SK-N-SH treated with all-trans-retinoic acid at 6 μM for 48 hours (cell line): ENCODE data around the gene PAGE5.

ENCODE experiments used
- ATAC-seq: fragments of 200-7000 bp; cut with Tn5 transposase; 3 replicates; pipeline ENCODE4 v1.9.1; 2020; ENCODE audit warnings: mild to moderate bottlenecking, moderate library complexity
- ARNTL ChIP-seq: fragments of 450-650 bp; formaldehyde crosslinking; IDR thresholded peaks from 2 replicates; pipeline ENCODE4 v1.5.0; 2020; ENCODE audit warnings: low read depth, mild to moderate bottlenecking, moderate library complexity, borderline replicate concordance
- BACH2 ChIP-seq: fragments of 250-450 bp; sonication (Bioruptor Pico); IDR thresholded peaks from 2 replicates; pipeline ENCODE4 v1.9.0; 2021; ENCODE audit warnings: mild to moderate bottlenecking, borderline replicate concordance
- CREB5 ChIP-seq: fragments of 250-450 bp; sonication (Bioruptor Pico); IDR thresholded peaks from 2 replicates; pipeline ENCODE4 v1.5.1; 2020; ENCODE audit warnings: low read depth, mild to moderate bottlenecking, moderate library complexity
- CSDC2 ChIP-seq: fragments of 250-450 bp; sonication (Bioruptor Pico); IDR thresholded peaks from 2 replicates; pipeline ENCODE4 v1.5.0; 2020; ENCODE audit warnings: mild to moderate bottlenecking, moderate library complexity
- CSRNP3 ChIP-seq: fragments of 250-450 bp; sonication (Bioruptor Pico); IDR thresholded peaks from 2 replicates; pipeline ENCODE4 v1.5.1; 2021; ENCODE audit warnings: mild to moderate bottlenecking, moderate library complexity
- GLIS3 ChIP-seq: fragments of 250-450 bp; sonication (Bioruptor Pico); IDR thresholded peaks from 2 replicates; pipeline ENCODE4 v1.5.0; 2020; ENCODE audit warnings: mild to moderate bottlenecking, moderate library complexity
- ISL1 ChIP-seq: fragments of 250-450 bp; sonication (Bioruptor Pico); IDR thresholded peaks from 2 replicates; pipeline ENCODE4 v2.1.2; 2022; ENCODE audit warnings: mild to moderate bottlenecking, moderate library complexity
- OSR1 ChIP-seq: fragments of 250-450 bp; sonication (Bioruptor Pico); IDR thresholded peaks from 2 replicates; pipeline ENCODE4 v1.8.0; 2022; ENCODE audit warnings: moderate library complexity, mild to moderate bottlenecking, inconsistent platforms
- PPARA ChIP-seq: fragments of 250-450 bp; sonication (Bioruptor Pico); IDR thresholded peaks from 2 replicates; pipeline ENCODE4 v1.5.0; 2020; ENCODE audit warnings: mild to moderate bottlenecking, borderline replicate concordance
- RARB ChIP-seq: fragments of 250-450 bp; sonication (Bioruptor Pico); IDR thresholded peaks from 2 replicates; pipeline ENCODE4 v1.8.0; 2021; ENCODE audit warnings: mild to moderate bottlenecking, moderate library complexity
- SNAI2 ChIP-seq: fragments of 250-450 bp; sonication (Bioruptor Pico); IDR thresholded peaks from 2 replicates; pipeline ENCODE4 v1.5.0; 2020; ENCODE audit warnings: mild to moderate bottlenecking, moderate library complexity
- TCF4 ChIP-seq: fragments of 250-450 bp; sonication (Bioruptor Pico); IDR thresholded peaks from 2 replicates; pipeline ENCODE4 v1.8.0; 2021; ENCODE audit warnings: mild to moderate bottlenecking, moderate library complexity, borderline replicate concordance
- TOX ChIP-seq: fragments of 250-450 bp; sonication (Bioruptor Pico); IDR thresholded peaks from 2 replicates; pipeline ENCODE4 v1.8.0; 2021; ENCODE audit warnings: mild to moderate bottlenecking, moderate library complexity, borderline replicate concordance
- ZC3H10 ChIP-seq: fragments of 250-450 bp; sonication (Bioruptor Pico); IDR thresholded peaks from 2 replicates; pipeline ENCODE4 v1.5.1; 2021; ENCODE audit warnings: mild to moderate bottlenecking, moderate library complexity
- ZFP3 ChIP-seq: fragments of 250-450 bp; sonication (Bioruptor Pico); IDR thresholded peaks from 2 replicates; pipeline ENCODE4 v1.5.0; 2020; ENCODE audit warnings: mild to moderate bottlenecking, moderate library complexity
- ZFP30 ChIP-seq: fragments of 450-650 bp; formaldehyde crosslinking; IDR thresholded peaks from 2 replicates; pipeline ENCODE4 v1.5.0; 2022; ENCODE audit warnings: mild to moderate bottlenecking, moderate library complexity
- ZNF565 ChIP-seq: fragments of 450-650 bp; formaldehyde crosslinking; conservative IDR thresholded peaks from 2 replicates; pipeline ENCODE4 v1.5.0; 2020; ENCODE audit warnings: low read depth, mild to moderate bottlenecking, moderate library complexity
- ZNF70 ChIP-seq: fragments of 450-650 bp; formaldehyde crosslinking; IDR thresholded peaks from 2 replicates; pipeline ENCODE4 v1.5.0; 2020; ENCODE audit warnings: mild to moderate bottlenecking, moderate library complexity
- ZNF8 ChIP-seq: fragments of 450-650 bp; formaldehyde crosslinking; IDR thresholded peaks from 2 replicates; pipeline ENCODE4 v1.5.0; 2020; ENCODE audit warnings: mild to moderate bottlenecking, moderate library complexity
- TF ChIP-seq, protein P1 (sequence below): fragments of 250-450 bp; sonication (Bioruptor Pico); IDR thresholded peaks from 2 replicates; pipeline ENCODE4 v1.5.0; 2020; ENCODE audit warnings: mild to moderate bottlenecking, moderate library complexity
- TF ChIP-seq, protein P2 (sequence below): fragments of 250-450 bp; sonication (Bioruptor Pico); IDR thresholded peaks from 2 replicates; pipeline ENCODE4 v1.8.0; 2021; ENCODE audit warnings: low read depth, mild to moderate bottlenecking, moderate library complexity, borderline replicate concordance
- TF ChIP-seq, protein P3 (sequence below): fragments of 250-450 bp; sonication (Bioruptor Pico); IDR thresholded peaks from 2 replicates; pipeline ENCODE4 v1.8.0; 2020; ENCODE audit warnings: mild to moderate bottlenecking, moderate library complexity, borderline replicate concordance

Gene PAGE5

DNA sequence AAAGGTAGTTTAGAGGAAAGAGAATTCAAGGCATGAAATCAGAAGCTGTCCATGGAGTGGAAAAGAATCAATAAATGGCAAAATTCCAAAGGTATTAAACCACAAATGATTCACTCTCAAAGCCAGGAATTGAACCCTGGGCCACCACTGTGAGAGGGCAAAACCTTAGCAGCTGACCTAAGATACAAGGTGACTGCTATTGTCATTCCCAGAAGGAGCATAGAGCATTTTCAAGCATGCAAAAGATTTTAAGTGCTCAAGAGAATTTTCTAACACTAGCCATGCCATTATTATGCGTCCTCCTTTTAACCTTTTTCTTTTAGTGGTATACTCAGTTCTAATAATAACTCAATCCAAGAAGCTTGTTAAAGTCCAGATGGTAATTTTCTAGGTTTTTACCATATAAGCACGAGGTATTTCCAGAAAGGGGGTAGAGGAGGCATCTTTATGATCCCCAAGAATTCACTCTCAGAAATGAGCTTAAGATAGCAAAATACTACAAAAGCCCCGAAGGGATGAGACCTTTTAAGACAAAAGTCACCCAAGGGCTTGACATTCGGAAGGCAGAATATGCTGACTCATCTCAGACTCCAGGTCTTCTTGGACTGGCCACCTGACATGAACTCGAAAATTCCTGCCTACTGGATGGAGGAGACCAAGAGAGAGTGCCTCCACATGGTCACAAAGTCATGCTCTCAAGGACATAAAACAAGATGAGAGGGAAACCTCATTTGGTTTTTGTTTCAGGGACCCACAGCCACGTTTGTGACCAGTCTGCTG is 13.8 kb upstream of the PAGE5 start:
- TF ChIP-seq, protein P1, sequence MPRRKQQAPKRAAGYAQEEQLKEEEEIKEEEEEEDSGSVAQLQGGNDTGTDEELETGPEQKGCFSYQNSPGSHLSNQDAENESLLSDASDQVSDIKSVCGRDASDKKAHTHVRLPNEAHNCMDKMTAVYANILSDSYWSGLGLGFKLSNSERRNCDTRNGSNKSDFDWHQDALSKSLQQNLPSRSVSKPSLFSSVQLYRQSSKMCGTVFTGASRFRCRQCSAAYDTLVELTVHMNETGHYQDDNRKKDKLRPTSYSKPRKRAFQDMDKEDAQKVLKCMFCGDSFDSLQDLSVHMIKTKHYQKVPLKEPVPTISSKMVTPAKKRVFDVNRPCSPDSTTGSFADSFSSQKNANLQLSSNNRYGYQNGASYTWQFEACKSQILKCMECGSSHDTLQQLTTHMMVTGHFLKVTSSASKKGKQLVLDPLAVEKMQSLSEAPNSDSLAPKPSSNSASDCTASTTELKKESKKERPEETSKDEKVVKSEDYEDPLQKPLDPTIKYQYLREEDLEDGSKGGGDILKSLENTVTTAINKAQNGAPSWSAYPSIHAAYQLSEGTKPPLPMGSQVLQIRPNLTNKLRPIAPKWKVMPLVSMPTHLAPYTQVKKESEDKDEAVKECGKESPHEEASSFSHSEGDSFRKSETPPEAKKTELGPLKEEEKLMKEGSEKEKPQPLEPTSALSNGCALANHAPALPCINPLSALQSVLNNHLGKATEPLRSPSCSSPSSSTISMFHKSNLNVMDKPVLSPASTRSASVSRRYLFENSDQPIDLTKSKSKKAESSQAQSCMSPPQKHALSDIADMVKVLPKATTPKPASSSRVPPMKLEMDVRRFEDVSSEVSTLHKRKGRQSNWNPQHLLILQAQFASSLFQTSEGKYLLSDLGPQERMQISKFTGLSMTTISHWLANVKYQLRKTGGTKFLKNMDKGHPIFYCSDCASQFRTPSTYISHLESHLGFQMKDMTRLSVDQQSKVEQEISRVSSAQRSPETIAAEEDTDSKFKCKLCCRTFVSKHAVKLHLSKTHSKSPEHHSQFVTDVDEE (CRISPR knock-in tag), result no peak
- TF ChIP-seq GLIS3 (CRISPR knock-in tag) (no peak), SNAI2 (no peak), ZC3H10 (CRISPR knock-in tag) (no peak), ARNTL (no peak), TOX (CRISPR knock-in tag) (no peak), RARB (CRISPR knock-in tag) (no peak), ZNF565 (CRISPR knock-in tag) (no peak), ZNF8 (CRISPR knock-in tag) (no peak), ZNF70 (no peak), PPARA (CRISPR knock-in tag) (no peak), CSRNP3 (CRISPR knock-in tag) (no peak), TCF4 (CRISPR knock-in tag) (no peak), ZFP30 (CRISPR knock-in tag) (no peak), CREB5 (CRISPR knock-in tag) (no peak), OSR1 (CRISPR knock-in tag) (no peak), ZFP3 (CRISPR knock-in tag) (no peak), CSDC2 (CRISPR knock-in tag) (no peak), BACH2 (no peak), ISL1 (CRISPR knock-in tag) (no peak)
- ATAC-seq, result no peak

DNA sequence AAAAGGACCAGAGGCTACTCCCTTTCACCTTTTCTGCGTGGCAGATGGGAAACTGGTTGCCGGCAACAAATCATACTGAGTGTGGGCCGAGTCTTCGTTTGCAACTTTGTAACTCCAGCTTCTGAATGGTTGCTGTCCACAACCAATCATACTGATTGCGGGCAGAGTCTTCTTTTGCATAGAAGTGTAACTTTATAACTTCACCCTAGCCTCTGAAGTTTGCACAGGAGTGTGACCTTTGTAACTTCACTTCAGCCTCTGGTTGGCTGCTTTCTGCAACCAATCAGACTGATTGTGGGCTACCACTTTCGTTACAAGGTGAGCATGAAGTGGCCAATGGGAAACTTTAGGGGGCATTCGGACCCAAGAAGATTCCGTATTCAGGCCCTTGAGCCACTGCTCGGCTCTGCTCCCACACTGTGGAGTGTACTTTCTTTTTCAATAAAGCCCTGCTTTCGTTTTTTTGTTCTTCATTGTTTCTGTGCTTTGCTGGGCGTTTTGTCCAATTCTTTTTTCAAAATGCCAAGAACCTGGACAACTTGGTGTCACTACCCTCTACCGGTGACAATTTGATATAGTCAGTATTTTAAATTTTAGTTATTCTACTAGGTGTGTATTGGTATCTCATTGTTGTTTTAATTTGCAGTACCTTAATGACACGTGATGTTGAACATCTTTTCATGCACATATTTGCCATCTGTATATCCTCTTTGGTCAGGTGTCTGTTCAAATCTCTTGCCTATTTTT is 9.0 kb upstream of the PAGE5 start:
- peak; percentile 61 for ATAC-seq
- TF ChIP-seq, protein P2, sequence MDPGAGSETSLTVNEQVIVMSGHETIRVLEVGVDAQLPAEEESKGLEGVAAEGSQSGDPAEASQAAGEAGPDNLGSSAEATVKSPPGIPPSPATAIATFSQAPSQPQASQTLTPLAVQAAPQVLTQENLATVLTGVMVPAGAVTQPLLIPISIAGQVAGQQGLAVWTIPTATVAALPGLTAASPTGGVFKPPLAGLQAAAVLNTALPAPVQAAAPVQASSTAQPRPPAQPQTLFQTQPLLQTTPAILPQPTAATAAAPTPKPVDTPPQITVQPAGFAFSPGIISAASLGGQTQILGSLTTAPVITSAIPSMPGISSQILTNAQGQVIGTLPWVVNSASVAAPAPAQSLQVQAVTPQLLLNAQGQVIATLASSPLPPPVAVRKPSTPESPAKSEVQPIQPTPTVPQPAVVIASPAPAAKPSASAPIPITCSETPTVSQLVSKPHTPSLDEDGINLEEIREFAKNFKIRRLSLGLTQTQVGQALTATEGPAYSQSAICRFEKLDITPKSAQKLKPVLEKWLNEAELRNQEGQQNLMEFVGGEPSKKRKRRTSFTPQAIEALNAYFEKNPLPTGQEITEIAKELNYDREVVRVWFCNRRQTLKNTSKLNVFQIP (CRISPR knock-in tag), result no peak

GRCh38 chrX:55213381-55213780 is 6.8 kb upstream of the PAGE5 start:
- TF ChIP-seq, protein P3, sequence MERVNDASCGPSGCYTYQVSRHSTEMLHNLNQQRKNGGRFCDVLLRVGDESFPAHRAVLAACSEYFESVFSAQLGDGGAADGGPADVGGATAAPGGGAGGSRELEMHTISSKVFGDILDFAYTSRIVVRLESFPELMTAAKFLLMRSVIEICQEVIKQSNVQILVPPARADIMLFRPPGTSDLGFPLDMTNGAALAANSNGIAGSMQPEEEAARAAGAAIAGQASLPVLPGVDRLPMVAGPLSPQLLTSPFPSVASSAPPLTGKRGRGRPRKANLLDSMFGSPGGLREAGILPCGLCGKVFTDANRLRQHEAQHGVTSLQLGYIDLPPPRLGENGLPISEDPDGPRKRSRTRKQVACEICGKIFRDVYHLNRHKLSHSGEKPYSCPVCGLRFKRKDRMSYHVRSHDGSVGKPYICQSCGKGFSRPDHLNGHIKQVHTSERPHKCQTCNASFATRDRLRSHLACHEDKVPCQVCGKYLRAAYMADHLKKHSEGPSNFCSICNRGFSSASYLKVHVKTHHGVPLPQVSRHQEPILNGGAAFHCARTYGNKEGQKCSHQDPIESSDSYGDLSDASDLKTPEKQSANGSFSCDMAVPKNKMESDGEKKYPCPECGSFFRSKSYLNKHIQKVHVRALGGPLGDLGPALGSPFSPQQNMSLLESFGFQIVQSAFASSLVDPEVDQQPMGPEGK (CRISPR knock-in tag), result no peak
- TF ChIP-seq ZC3H10 (CRISPR knock-in tag) (no peak), ZFP30 (CRISPR knock-in tag) (no peak), ISL1 (CRISPR knock-in tag) (no peak), ZNF8 (CRISPR knock-in tag) (no peak), ZNF565 (CRISPR knock-in tag) (no peak), ZFP3 (CRISPR knock-in tag) (no peak), ZNF70 (no peak), OSR1 (CRISPR knock-in tag) (no peak), GLIS3 (CRISPR knock-in tag) (no peak), PPARA (CRISPR knock-in tag) (no peak), BACH2 (no peak)

More at GRCh38 chrX:55213381-55213780, 6.8 kb upstream of the PAGE5 start:
- no peak for ATAC-seq
